Hepatocyte (in vitro differentiated cells): ENCODE results near the gene EPHX1. TPM values are rescaled to one million over a fixed set of nuclear protein-coding genes. Genes with fewer than 3 reads are reported as not detected.

Experiments used
- DNase-seq: peaks from one replicate; pipeline ENCODE4 v3.0.0-alpha.2; 2016; ENCODE audit warnings: low spot score
- H2AFZ ChIP-seq: fragments of 200-600 bp; sonication (generic); 2 replicates; pipeline ENCODE4 v1.6.0; 2016; ENCODE audit warnings: antibody characterized with exemption, mild to moderate bottlenecking
- H3K27ac ChIP-seq: fragments of 200-600 bp; sonication (generic); 2 replicates; pipeline ENCODE4 v1.5.1; 2016; ENCODE audit warnings: mild to moderate bottlenecking
- H3K27me3 ChIP-seq: fragments of 200-600 bp; sonication (generic); 2 replicates; pipeline ENCODE4 v1.6.1; 2016
- H3K36me3 ChIP-seq: fragments of 200-600 bp; sonication (generic); replicated peaks from 2 replicates; pipeline ENCODE4 v1.5.1; 2016; ENCODE audit warnings: low read depth; ENCODE audit not compliant: insufficient read depth
- H3K4me1 ChIP-seq: fragments of 200-600 bp; sonication (generic); 2 replicates; pipeline ENCODE4 v1.5.1; 2016; ENCODE audit warnings: mild to moderate bottlenecking, moderate library complexity; ENCODE audit not compliant: insufficient read depth
- H3K4me2 ChIP-seq: fragments of 200-600 bp; sonication (generic); 2 replicates; pipeline ENCODE4 v1.6.0; 2016
- H3K4me3 ChIP-seq: fragments of 200-600 bp; sonication (generic); 2 replicates; pipeline ENCODE4 v1.5.1; 2016; ENCODE audit warnings: mild to moderate bottlenecking
- H3K79me2 ChIP-seq: fragments of 200-600 bp; sonication (generic); 2 replicates; pipeline ENCODE4 v1.6.0; 2017; ENCODE audit warnings: mild to moderate bottlenecking
- H3K9me2 ChIP-seq: fragments of 200-600 bp; sonication (generic); replicated peaks from 2 replicates; pipeline ENCODE4 v1.6.0; 2017; ENCODE audit warnings: mild to moderate bottlenecking; ENCODE audit not compliant: insufficient read depth
- H3K9me3 ChIP-seq: fragments of 200-600 bp; sonication (generic); 2 replicates; pipeline ENCODE4 v1.5.1; 2016; ENCODE audit warnings: low read depth, mild to moderate bottlenecking
- H4K20me1 ChIP-seq: fragments of 200-600 bp; sonication (generic); 2 replicates; pipeline ENCODE4 v1.6.0; 2016; ENCODE audit warnings: mild to moderate bottlenecking; ENCODE audit not compliant: insufficient read depth, poor library complexity, severe bottlenecking
- EZH2 ChIP-seq: fragments of 200-600 bp; sonication (generic); IDR thresholded peaks from 2 replicates; pipeline ENCODE4 v1.6.1; 2016; ENCODE audit warnings: antibody characterized with exemption, mild to moderate bottlenecking, borderline replicate concordance
- EZH2phosphoT487 ChIP-seq: fragments of 200-600 bp; sonication (generic); IDR thresholded peaks from one replicate; pipeline ENCODE4 v1.6.1; 2018; ENCODE audit warnings: antibody characterized with exemption, mild to moderate bottlenecking, low read depth, moderate library complexity; ENCODE audit not compliant: unreplicated experiment, severe bottlenecking
- WGBS: methylation state at CpG from one replicate; pipeline ENCODE4 v1.1.6; 2016; ENCODE audit warnings: low lambda C conversion rate; ENCODE audit errors: missing lambda C conversion rate; 5-methylcytosine and 5-hydroxymethylcytosine counted together
- polyA plus RNA-seq: library from polyadenylated mRNA; unstranded; fragments of >200 nt; fragmentation: Nextera tagmentation; extraction: Ambion mirVana; gene quantifications from 2 replicates; pipeline ENCODE4 v1.2.1, GENCODE V29; 2016
- total RNA-seq: library from RNA; depleted of rRNA; stranded (reverse); fragments of >200 nt; gene quantifications from 2 replicates; pipeline ENCODE4 v1.2.3, GENCODE V29; 2014
- TF ChIP-seq, protein P1 (sequence below): fragments of 200-600 bp; sonication (generic); IDR thresholded peaks from 2 replicates; pipeline ENCODE4 v1.5.1; 2016; ENCODE audit warnings: antibody characterized with exemption, mild to moderate bottlenecking; ENCODE audit not compliant: poor library complexity

Gene EPHX1
- total and polyA plus RNA-seq, 2 experiments from 2014 or later = 133 to 138 TPM

DNA sequence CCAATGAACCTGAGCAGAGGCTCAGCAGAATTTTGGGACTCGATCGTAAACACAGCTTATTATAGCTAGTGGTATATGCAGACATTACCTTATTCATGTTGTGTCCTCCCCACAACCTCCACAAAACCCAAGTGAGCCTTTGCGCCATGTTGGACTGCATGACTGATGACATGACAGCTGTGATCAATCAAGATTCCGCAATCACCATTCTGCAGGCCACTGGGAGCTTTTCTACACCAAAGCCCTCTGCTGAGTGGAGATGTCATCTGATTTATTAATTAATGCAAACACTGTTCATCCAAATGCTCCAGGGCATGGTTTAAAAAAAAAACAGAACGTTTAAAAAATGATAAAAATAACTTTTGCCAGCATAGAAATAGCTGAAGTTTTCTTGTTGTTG lies 40.2 kb upstream of the EPHX1 start:
- no peaks in the 10 kb centered on the region for H3K9me2 ChIP-seq
- H3K79me2 ChIP-seq = no peaks in the 10 kb centered on the region
- H2AFZ ChIP-seq = no peak overlapping the region
- no peaks in the 10 kb centered on the region for H3K27me3 ChIP-seq
- TF ChIP-seq EZH2phosphoT487 = no peak
- TF ChIP-seq EZH2 = no peak
- TF ChIP-seq, protein P1, sequence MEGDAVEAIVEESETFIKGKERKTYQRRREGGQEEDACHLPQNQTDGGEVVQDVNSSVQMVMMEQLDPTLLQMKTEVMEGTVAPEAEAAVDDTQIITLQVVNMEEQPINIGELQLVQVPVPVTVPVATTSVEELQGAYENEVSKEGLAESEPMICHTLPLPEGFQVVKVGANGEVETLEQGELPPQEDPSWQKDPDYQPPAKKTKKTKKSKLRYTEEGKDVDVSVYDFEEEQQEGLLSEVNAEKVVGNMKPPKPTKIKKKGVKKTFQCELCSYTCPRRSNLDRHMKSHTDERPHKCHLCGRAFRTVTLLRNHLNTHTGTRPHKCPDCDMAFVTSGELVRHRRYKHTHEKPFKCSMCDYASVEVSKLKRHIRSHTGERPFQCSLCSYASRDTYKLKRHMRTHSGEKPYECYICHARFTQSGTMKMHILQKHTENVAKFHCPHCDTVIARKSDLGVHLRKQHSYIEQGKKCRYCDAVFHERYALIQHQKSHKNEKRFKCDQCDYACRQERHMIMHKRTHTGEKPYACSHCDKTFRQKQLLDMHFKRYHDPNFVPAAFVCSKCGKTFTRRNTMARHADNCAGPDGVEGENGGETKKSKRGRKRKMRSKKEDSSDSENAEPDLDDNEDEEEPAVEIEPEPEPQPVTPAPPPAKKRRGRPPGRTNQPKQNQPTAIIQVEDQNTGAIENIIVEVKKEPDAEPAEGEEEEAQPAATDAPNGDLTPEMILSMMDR = no peak
- H4K20me1 ChIP-seq = no peaks in the 10 kb centered on the region
- H3K4me3 ChIP-seq = no peak overlapping the region
- H3K27ac ChIP-seq = no peak overlapping the region
- H3K9me3 ChIP-seq = no peaks in the 10 kb centered on the region
- 89% methylated on average over 5 of the region's 5 CpGs for WGBS
- H3K4me2 ChIP-seq = no peak overlapping the region
- H3K4me1 ChIP-seq = peaks cover 45% of the 10 kb centered on the region
- no peak for DNase-seq
- H3K36me3 ChIP-seq = no peaks in the 10 kb centered on the region

DNA sequence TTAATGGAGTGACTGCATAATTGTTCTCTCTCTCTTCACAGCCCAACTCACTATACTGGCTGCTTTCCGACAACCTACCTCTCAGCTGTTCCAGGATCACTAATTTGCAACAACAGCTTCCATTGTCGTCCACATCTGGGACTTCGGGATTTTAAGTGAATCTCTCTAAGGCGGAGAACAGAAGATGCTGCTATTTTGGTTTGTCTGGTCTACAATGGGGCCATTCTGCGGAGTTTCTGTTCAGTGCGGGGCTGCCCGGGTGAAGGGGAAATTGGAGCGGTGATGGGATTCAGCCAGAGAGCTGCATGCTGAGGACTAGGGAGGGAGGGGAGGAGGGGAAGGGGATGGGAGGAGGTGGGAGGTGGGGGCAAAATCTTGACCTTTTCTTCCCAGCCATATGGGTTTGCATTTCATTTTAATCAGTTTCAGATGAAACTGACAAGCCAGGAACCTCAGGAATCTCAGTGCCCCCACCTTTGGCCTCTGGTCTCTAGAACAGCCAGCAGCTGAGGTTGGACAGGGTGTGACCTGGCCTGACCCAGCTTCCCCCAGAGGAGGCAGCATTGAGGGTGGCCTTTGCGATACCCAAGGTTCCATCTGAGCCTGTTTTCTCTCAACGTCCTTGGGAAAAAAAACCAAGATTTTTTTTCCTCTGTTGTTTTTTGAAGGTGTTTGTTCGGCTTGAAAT lies 39.2 kb upstream of the EPHX1 start:
- Histone ChIP-seq H3K79me2 (no peaks in the 10 kb centered on the region), H3K27me3 (no peaks in the 10 kb centered on the region), H3K4me2 (no peak overlapping the region), H3K9me3 (no peaks in the 10 kb centered on the region), H3K4me3 (no peak overlapping the region), H3K36me3 (no peaks in the 10 kb centered on the region), H3K9me2 (no peaks in the 10 kb centered on the region), H3K27ac (no peak overlapping the region), H2AFZ (no peak overlapping the region), H4K20me1 (no peaks in the 10 kb centered on the region), H3K4me1 (peaks cover 45% of the 10 kb centered on the region)
- no peak for DNase-seq
- WGBS = 63% methylated on average over 11 of the region's 11 CpGs
- TF ChIP-seq, protein P1 = no peak
- TF ChIP-seq EZH2 (no peak), EZH2phosphoT487 (no peak)

DNA sequence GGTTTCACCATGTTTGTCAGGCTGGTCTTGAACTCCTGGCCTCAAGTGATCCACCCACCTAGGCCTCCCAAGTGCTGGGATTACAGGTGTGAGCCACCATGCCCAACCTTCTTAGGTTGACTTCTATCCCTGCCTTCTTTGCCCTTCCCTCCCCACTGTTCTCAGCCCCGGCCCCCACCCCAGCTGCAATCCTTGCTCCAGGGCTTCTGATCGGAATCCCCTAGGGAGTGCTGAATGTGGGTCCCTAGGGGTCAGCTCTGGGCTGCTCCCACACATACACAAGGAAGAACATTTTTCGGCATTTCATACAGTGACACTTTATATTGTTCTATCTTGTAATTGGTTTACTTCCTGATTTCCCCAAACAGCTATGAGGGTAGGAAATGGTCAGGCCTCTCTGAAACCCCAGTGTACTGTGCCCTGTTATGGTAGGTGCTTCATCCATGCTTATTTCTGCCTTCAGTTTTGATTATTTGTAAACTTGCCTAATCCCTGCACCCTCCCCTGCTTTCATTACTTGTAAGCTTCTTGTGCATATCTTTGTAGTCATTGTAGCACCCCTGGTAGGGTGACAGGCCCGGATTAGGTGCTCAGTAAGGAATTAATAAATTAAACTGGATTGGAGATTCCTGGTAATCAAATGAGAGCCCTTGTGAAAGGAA lies 38.1 kb upstream of the EPHX1 start:
- Histone ChIP-seq H3K27me3 (no peaks in the 10 kb centered on the region), H3K9me2 (no peaks in the 10 kb centered on the region), H3K79me2 (peaks cover 6% of the 10 kb centered on the region), H4K20me1 (no peaks in the 10 kb centered on the region), H2AFZ (peak overlapping the region; percentile 36), H3K27ac (peak overlapping the region; percentile 70), H3K4me1 (peaks cover 43% of the 10 kb centered on the region), H3K36me3 (no peaks in the 10 kb centered on the region), H3K4me3 (no peak overlapping the region), H3K9me3 (no peaks in the 10 kb centered on the region), H3K4me2 (peak overlapping the region; percentile 10)
- no peak for DNase-seq
- TF ChIP-seq, protein P1 = no peak
- TF ChIP-seq EZH2phosphoT487 (no peak), EZH2 (no peak)
- WGBS = 83% methylated on average over 4 of the region's 4 CpGs
